GM12891 (cell line): ENCODE results near the gene TEX19.

Experiments
- PAX5 ChIP-seq: IDR thresholded peaks from 2 replicates; pipeline ENCODE4 v1.6.1; 2011; ENCODE audit warnings: low read length, moderate library complexity, mild to moderate bottlenecking; ENCODE audit not compliant: insufficient read depth, severe bottlenecking
- POLR2A ChIP-seq: IDR thresholded peaks from 2 replicates; pipeline ENCODE4 v1.6.1; 2011; ENCODE audit warnings: low read depth, low read length, control low read depth
- POLR2AphosphoS5 ChIP-seq: IDR thresholded peaks from 2 replicates; pipeline ENCODE4 v1.6.1; 2011; ENCODE audit warnings: low read depth, low read length, control low read depth
- SPI1 ChIP-seq: IDR thresholded peaks from 2 replicates; pipeline ENCODE4 v1.6.1; 2011; ENCODE audit warnings: low read depth, low read length, control low read depth
- TAF1 ChIP-seq: IDR thresholded peaks from 2 replicates; pipeline ENCODE4 v1.6.1; 2011; ENCODE audit warnings: low read depth, low read length, control low read depth

GRCh38 chr17:82338858-82339633, 20.0 kb upstream of the TEX19 start:
- no peak for TF ChIP-seq POLR2A
- TF ChIP-seq POLR2AphosphoS5, result no peak
- no peak for TF ChIP-seq PAX5
- TF ChIP-seq TAF1, result no peak
- TF ChIP-seq SPI1, result no peak
